ENCODE results near the gene SLC4A3.

DNA sequence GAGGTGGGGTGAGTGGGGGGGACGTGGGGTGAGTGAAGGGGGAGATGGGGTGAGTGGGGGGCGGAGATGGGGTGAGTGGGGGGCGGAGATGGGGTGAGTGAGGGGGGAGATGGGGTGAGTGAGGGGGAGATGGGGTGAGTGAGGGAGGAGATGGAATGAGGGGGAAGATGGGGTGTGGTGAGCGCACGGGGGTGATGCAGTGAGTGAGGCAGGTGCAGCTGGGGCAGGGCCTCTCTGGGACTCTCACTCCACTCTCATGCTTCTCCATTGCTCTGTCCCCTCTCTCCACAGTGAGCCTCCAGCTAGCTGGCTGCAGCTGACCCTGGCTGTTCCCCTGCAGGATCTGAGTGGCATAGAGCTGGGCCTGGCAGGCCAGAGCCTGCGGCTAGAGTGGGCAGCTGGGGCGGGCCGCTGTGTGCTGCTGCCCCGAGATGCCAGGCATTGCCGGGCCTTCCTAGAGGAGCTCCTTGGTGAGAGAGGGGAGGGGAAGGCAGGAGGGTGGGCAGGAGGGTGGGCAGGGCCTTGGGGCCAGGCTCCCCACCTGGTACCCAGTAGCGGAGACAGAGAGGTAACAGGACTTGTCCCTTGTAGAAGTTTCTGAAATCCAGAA lies 13.9 kb upstream of the SLC4A3 start:
- TF ChIP-seq, protein P1, sequence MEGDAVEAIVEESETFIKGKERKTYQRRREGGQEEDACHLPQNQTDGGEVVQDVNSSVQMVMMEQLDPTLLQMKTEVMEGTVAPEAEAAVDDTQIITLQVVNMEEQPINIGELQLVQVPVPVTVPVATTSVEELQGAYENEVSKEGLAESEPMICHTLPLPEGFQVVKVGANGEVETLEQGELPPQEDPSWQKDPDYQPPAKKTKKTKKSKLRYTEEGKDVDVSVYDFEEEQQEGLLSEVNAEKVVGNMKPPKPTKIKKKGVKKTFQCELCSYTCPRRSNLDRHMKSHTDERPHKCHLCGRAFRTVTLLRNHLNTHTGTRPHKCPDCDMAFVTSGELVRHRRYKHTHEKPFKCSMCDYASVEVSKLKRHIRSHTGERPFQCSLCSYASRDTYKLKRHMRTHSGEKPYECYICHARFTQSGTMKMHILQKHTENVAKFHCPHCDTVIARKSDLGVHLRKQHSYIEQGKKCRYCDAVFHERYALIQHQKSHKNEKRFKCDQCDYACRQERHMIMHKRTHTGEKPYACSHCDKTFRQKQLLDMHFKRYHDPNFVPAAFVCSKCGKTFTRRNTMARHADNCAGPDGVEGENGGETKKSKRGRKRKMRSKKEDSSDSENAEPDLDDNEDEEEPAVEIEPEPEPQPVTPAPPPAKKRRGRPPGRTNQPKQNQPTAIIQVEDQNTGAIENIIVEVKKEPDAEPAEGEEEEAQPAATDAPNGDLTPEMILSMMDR (IDR thresholded peaks at IDR 0.05): no peak
- no peak for TF ChIP-seq POLR2A (IDR thresholded peaks at IDR 0.05)

All from uterus (tissue), 2 donors.